Stimulated activated CD8-positive, alpha-beta memory T cell treated with anti-CD3 and anti-CD28 coated beads, Interleukin-2, amount 100 ng/mL, for 1 hour (primary cell): ENCODE measurements around the gene ARHGEF16.

Source experiments
- DNase-seq, 2 donors: peaks; one replicate each; pipeline ENCODE4 v3.0.0-alpha.2; 2020; ENCODE audit warnings: low read depth in 2 of 2

Gene ARHGEF16

GRCh38 chr1:3468236-3469103 is 14.0 kb downstream of the ARHGEF16 start:
- DNase-seq = no peak

- DNase-seq = no peak
Measured at GRCh38 chr1:3469104-3469848, 14.8 kb downstream of the ARHGEF16 start.

GRCh38 chr1:3469849-3470649 is 15.6 kb downstream of the ARHGEF16 start:
- no peak for DNase-seq

- no peak for DNase-seq
Measured at GRCh38 chr1:3470650-3471355, 16.3 kb downstream of the ARHGEF16 start.

GRCh38 chr1:3471356-3472087 is 17.1 kb downstream of the ARHGEF16 start:
- DNase-seq = no peak

GRCh38 chr1:3472088-3472850 is 17.8 kb downstream of the ARHGEF16 start:
- DNase-seq = no peak

GRCh38 chr1:3472906-3473305 is 18.4 kb downstream of the ARHGEF16 start:
- DNase-seq = no peak

GRCh38 chr1:3473381-3473844 is 18.9 kb downstream of the ARHGEF16 start:
- no peak for DNase-seq

GRCh38 chr1:3474016-3474415 is 19.6 kb downstream of the ARHGEF16 start:
- no peak for DNase-seq

- no peak for DNase-seq
Measured at GRCh38 chr1:3474421-3474820, 20.0 kb downstream of the ARHGEF16 start.

- no peak for DNase-seq
Measured at GRCh38 chr1:3475839-3476573, 21.5 kb downstream of the ARHGEF16 start.

GRCh38 chr1:3476666-3477065 is 22.2 kb downstream of the ARHGEF16 start:
- no peak for DNase-seq

GRCh38 chr1:3477241-3477995 is 23.0 kb downstream of the ARHGEF16 start:
- no peak for DNase-seq

- no peak for DNase-seq
Measured at GRCh38 chr1:3478187-3478586, 23.7 kb downstream of the ARHGEF16 start.

- DNase-seq = no peak
Measured at GRCh38 chr1:3479511-3480368, 25.3 kb downstream of the ARHGEF16 start.

GRCh38 chr1:3480369-3480719 is 25.9 kb downstream of the ARHGEF16 start:
- no peak for DNase-seq

GRCh38 chr1:3481046-3481445 is 26.6 kb downstream of the ARHGEF16 start:
- no peak for DNase-seq
